CD4-positive, CD25-positive, alpha-beta regulatory T cell (primary cell): ENCODE results near the gene LCP2. TPM values are rescaled to one million over a fixed set of nuclear protein-coding genes. Genes with fewer than 3 reads are reported as not detected.
A peak's percentile ranks its signal among the peaks of the same experiment; 100 is the strongest.

Experiments
- ATAC-seq, 2 donors: fragments of 150-1000 bp; cut with Tn5 transposase; one replicate each; pipeline ENCODE4 v1.10.0; 2021; ENCODE audit warnings: low read depth in 2 of 2, moderate number of reproducible peaks in 2 of 2, moderate library complexity in 1 of 2
- DNase-seq, 3 donors: peaks; one replicate each; pipeline versions ENCODE4 v3.0.0 to v3.0.0-alpha.2; 2012 to 2022; ENCODE audit warnings: mixed read lengths in 1 of 3
- H3K27ac ChIP-seq: one replicate; pipeline ENCODE4 v1.7.0; 2013; ENCODE audit warnings: mild to moderate bottlenecking, low read length; ENCODE audit not compliant: insufficient read depth, poor library complexity, severe bottlenecking
- H3K27me3 ChIP-seq: one replicate; pipeline ENCODE4 v1.7.0; 2013; ENCODE audit warnings: low read length; ENCODE audit not compliant: control insufficient read depth, insufficient read depth
- H3K36me3 ChIP-seq: one replicate; pipeline ENCODE4 v1.7.0; 2013; ENCODE audit warnings: mild to moderate bottlenecking, low read length, moderate library complexity; ENCODE audit not compliant: control insufficient read depth, insufficient read depth
- H3K4me1 ChIP-seq: 2 replicates; pipeline ENCODE4 v1.7.0; 2013; ENCODE audit warnings: mild to moderate bottlenecking, low read length; ENCODE audit not compliant: insufficient read depth, control insufficient read depth, poor library complexity, severe bottlenecking
- H3K4me3 ChIP-seq: one replicate; pipeline ENCODE4 v1.7.0; 2013; ENCODE audit warnings: low read depth, mild to moderate bottlenecking, low read length, moderate library complexity
- H3K9me3 ChIP-seq, 2 experiments: 1 replicate in 1 of 2; 2 replicates in 1 of 2; pipeline ENCODE4 v1.7.0; 2013; ENCODE audit warnings: low read length in 2 of 2, mild to moderate bottlenecking in 1 of 2, moderate library complexity in 1 of 2; ENCODE audit not compliant: control insufficient read depth in 2 of 2
- H3K27ac Mint-ChIP-seq, 3 donors: one replicate each; pipeline ENCODE4 v1.8.0; 2020 to 2022; ENCODE audit warnings: mild to moderate bottlenecking in 3 of 3, mixed read lengths in 3 of 3, moderate library complexity in 2 of 3
- H3K27me3 Mint-ChIP-seq: one replicate; pipeline ENCODE4 v1.8.0; 2022; ENCODE audit warnings: mild to moderate bottlenecking, mixed read lengths
- H3K36me3 Mint-ChIP-seq: one replicate; pipeline ENCODE4 v1.8.0; 2020; ENCODE audit warnings: mixed read lengths
- H3K4me1 Mint-ChIP-seq, 4 donors: one replicate each; pipeline ENCODE4 v1.8.0; 2020 to 2022; ENCODE audit warnings: mixed read lengths in 4 of 4, mild to moderate bottlenecking in 1 of 4
- H3K4me3 Mint-ChIP-seq, 4 donors: one replicate each; pipeline ENCODE4 v1.8.0; 2020 to 2022; ENCODE audit warnings: mild to moderate bottlenecking in 4 of 4, mixed read lengths in 4 of 4, moderate library complexity in 3 of 4
- H3K9me3 Mint-ChIP-seq, 7 donors: one replicate each; pipeline ENCODE4 v1.8.0; 2020 to 2022; ENCODE audit warnings: mixed read lengths in 7 of 7, mild to moderate bottlenecking in 3 of 7, moderate library complexity in 2 of 7
- polyA plus RNA-seq, 4 donors: library from polyadenylated mRNA; unstranded; fragments of 300-500 nt; fragmentation: Illumina TruSeq; gene quantifications; one replicate each; pipeline ENCODE4 v1.2.3, GENCODE V29; 2021
- total RNA-seq: library from RNA; stranded (reverse); gene quantifications from one replicate; pipeline ENCODE4 v1.2.3, GENCODE V29; 2022

The LCP2 gene
- total RNA-seq (351 TPM), polyA plus RNA-seq (100 to 1,000 TPM; 164 to 207 (median 192) TPM)

GRCh38 chr5:170297589-170298462, at the start of gene LCP2:
Gene LCP2 (minus strand): TSS chr5:170297777. CDS start chr5:170297611, 166 bp downstream.
- Histone ChIP-seq H3K9me3 (no peaks in the 10 kb centered on the region), H3K27me3 (no peaks in the 10 kb centered on the region), H3K4me1 (peaks cover 80% of the 10 kb centered on the region), H3K4me3 (peak within 1 kb of the TSS; percentile 99), H3K36me3 (peaks cover 11% of the 10 kb centered on the region), H3K27ac (peak within 1 kb of the TSS; percentile 83)
- Mint-ChIP-seq H3K36me3 (peaks cover 45% of the 10 kb centered on the region), H3K27ac (peak within 1 kb of the TSS; percentile 98), H3K4me3 (peak within 1 kb of the TSS; percentile 97 to 99 (median 99)), H3K4me1 (peaks cover 6 to 73% (median 43%) of the 10 kb centered on the region in 4 donors), H3K9me3 (no peaks in the 10 kb centered on the region), H3K27me3 (no peaks in the 10 kb centered on the region)
- peak; percentile 66 to 69 for ATAC-seq
- DNase-seq: peak in 2 of 3 donors; percentile 52 to 86

GRCh38 chr5:170347022-170347567, 49.5 kb upstream of the LCP2 start:
- H3K27me3 Mint-ChIP-seq: peaks cover 38% of the 10 kb centered on the region

GRCh38 chr5:170345971-170346370, 48.4 kb upstream of the LCP2 start:
- Mint-ChIP-seq H3K27me3 (peaks cover 36% of the 10 kb centered on the region), H3K9me3 (peaks cover 0 to 2% (median 0%) of the 10 kb centered on the region in 7 donors), H3K36me3 (no peaks in the 10 kb centered on the region), H3K27ac (no peak overlapping the region), H3K4me3 (no peak overlapping the region), H3K4me1 (peaks cover 0 to 6% (median 0%) of the 10 kb centered on the region in 4 donors)
- Histone ChIP-seq H3K27ac (no peak overlapping the region), H3K4me1 (no peaks in the 10 kb centered on the region), H3K9me3 (no peaks in the 10 kb centered on the region), H3K27me3 (peaks cover 16% of the 10 kb centered on the region), H3K36me3 (no peaks in the 10 kb centered on the region), H3K4me3 (no peak overlapping the region)
- DNase-seq (no peak), ATAC-seq (no peak)

More at GRCh38 chr5:170347022-170347567, 49.5 kb upstream of the LCP2 start:
- peaks cover 0 to 6% (median 0%) of the 10 kb centered on the region in 4 donors for H3K4me1 Mint-ChIP-seq
- Histone ChIP-seq H3K4me1 (no peaks in the 10 kb centered on the region), H3K9me3 (no peaks in the 10 kb centered on the region), H3K36me3 (no peaks in the 10 kb centered on the region), H3K4me3 (no peak overlapping the region), H3K27ac (no peak overlapping the region), H3K27me3 (peaks cover 20% of the 10 kb centered on the region)
- DNase-seq (no peak), ATAC-seq (no peak)
- no peak overlapping the region for H3K27ac Mint-ChIP-seq
- no peak overlapping the region for H3K4me3 Mint-ChIP-seq
- peaks cover 0 to 2% (median 0%) of the 10 kb centered on the region in 7 donors for H3K9me3 Mint-ChIP-seq
- H3K36me3 Mint-ChIP-seq: no peaks in the 10 kb centered on the region

GRCh38 chr5:170343177-170343576, 45.6 kb upstream of the LCP2 start:
- Histone ChIP-seq H3K27me3 (peaks cover 10% of the 10 kb centered on the region), H3K4me1 (peaks cover 10% of the 10 kb centered on the region), H3K9me3 (no peaks in the 10 kb centered on the region), H3K27ac (no peak overlapping the region), H3K36me3 (no peaks in the 10 kb centered on the region), H3K4me3 (no peak overlapping the region)
- Mint-ChIP-seq H3K27me3 (peaks cover 15% of the 10 kb centered on the region), H3K4me1 (peaks cover 0 to 13% (median 9%) of the 10 kb centered on the region in 4 donors), H3K36me3 (no peaks in the 10 kb centered on the region), H3K27ac (no peak overlapping the region), H3K9me3 (peaks cover 0 to 2% (median 0%) of the 10 kb centered on the region in 7 donors), H3K4me3 (no peak overlapping the region)
- no peak for DNase-seq
- no peak for ATAC-seq

- no peaks in the 10 kb centered on the region for H3K36me3 Mint-ChIP-seq
- DNase-seq (no peak), ATAC-seq (no peak)
- H3K4me1 ChIP-seq: peaks cover 19% of the 10 kb centered on the region
- no peak overlapping the region for H3K27ac ChIP-seq
- peaks cover 2% of the 10 kb centered on the region for H3K27me3 ChIP-seq
- no peaks in the 10 kb centered on the region for H3K9me3 ChIP-seq
- H3K36me3 ChIP-seq: no peaks in the 10 kb centered on the region
- peaks cover 6% of the 10 kb centered on the region for H3K27me3 Mint-ChIP-seq
- H3K9me3 Mint-ChIP-seq: peaks cover 0 to 2% (median 0%) of the 10 kb centered on the region in 7 donors
- H3K4me3 Mint-ChIP-seq: no peak overlapping the region
- H3K4me3 ChIP-seq: no peak overlapping the region
- H3K4me1 Mint-ChIP-seq: peaks cover 0 to 22% (median 15%) of the 10 kb centered on the region in 4 donors
- no peak overlapping the region for H3K27ac Mint-ChIP-seq
Measured at GRCh38 chr5:170342153-170342725, 44.7 kb upstream of the LCP2 start.

- DNase-seq (no peak), ATAC-seq (no peak)
- no peak overlapping the region for H3K27ac ChIP-seq
- Mint-ChIP-seq H3K27me3 (no peaks in the 10 kb centered on the region), H3K4me1 (peaks cover 0 to 29% (median 21%) of the 10 kb centered on the region in 4 donors), H3K36me3 (no peaks in the 10 kb centered on the region), H3K27ac (peak overlapping the region in 1 of 3 donors; percentile 57), H3K4me3 (no peak overlapping the region), H3K9me3 (peaks cover 0 to 2% (median 0%) of the 10 kb centered on the region in 7 donors)
- peaks cover 26% of the 10 kb centered on the region for H3K4me1 ChIP-seq
- H3K4me3 ChIP-seq: no peak overlapping the region
- H3K27me3 ChIP-seq: no peaks in the 10 kb centered on the region
- H3K36me3 ChIP-seq: no peaks in the 10 kb centered on the region
- H3K9me3 ChIP-seq: no peaks in the 10 kb centered on the region
Measured at GRCh38 chr5:170341545-170341944, 44.0 kb upstream of the LCP2 start.

GRCh38 chr5:170339780-170340167, 42.2 kb upstream of the LCP2 start:
- ATAC-seq (no peak), DNase-seq (no peak)
- no peaks in the 10 kb centered on the region for H3K27me3 ChIP-seq
- no peaks in the 10 kb centered on the region for H3K9me3 ChIP-seq
- Mint-ChIP-seq H3K4me3 (no peak overlapping the region), H3K4me1 (peaks cover 12 to 41% (median 36%) of the 10 kb centered on the region in 4 donors), H3K27ac (no peak overlapping the region), H3K27me3 (no peaks in the 10 kb centered on the region), H3K36me3 (no peaks in the 10 kb centered on the region), H3K9me3 (peaks cover 0 to 2% (median 0%) of the 10 kb centered on the region in 7 donors)
- H3K4me1 ChIP-seq: peaks cover 43% of the 10 kb centered on the region
- no peak overlapping the region for H3K4me3 ChIP-seq
- H3K27ac ChIP-seq: no peak overlapping the region
- no peaks in the 10 kb centered on the region for H3K36me3 ChIP-seq
